Posterior vena cava (tissue), 2 donors: ENCODE measurements around the gene TMPRSS2. TPM values are rescaled to one million over a fixed set of nuclear protein-coding genes. Genes with fewer than 3 reads are reported as not detected.

ENCODE experiments used
- DNase-seq: peaks from one replicate; pipeline ENCODE4 v3.0.0-alpha.2; 2020; ENCODE audit warnings: low spot score
- intact Hi-C, 2 donors: fragments of 100-400 bp; cut with DNase I; formaldehyde crosslinking; loops; one replicate each; pipeline versions ENCODE4 v1.14.1 to v1.14.2; 2022 to 2023
- total RNA-seq, 2 donors: library from RNA; stranded (reverse); fragmentation: NEBNext Ultra II Directional; extraction: Animal tissue kit (Norgen Biotek cat#: 25700); gene quantifications; one replicate each; pipeline ENCODE4 v1.2.1, GENCODE V29; 2021
- donor health status: DM: yes; HTN: yes; CAD: no.
- donor health status: DM: yes; HTN: yes; CAD: no.

Gene TMPRSS2
- total RNA-seq, 2 donors from 2014 or later = 0.14 TPM; not detected in 1

- intact Hi-C loops = no loop called here
- no peak for DNase-seq
Observed at GRCh38 chr21:41518757-41519156, 10.8 kb upstream of the TMPRSS2 start.

- no peak for DNase-seq
Observed at GRCh38 chr21:41511858-41512257, 3.9 kb upstream of the TMPRSS2 start.

GRCh38 chr21:41510500-41510899 is 2.5 kb upstream of the TMPRSS2 start:
- intact Hi-C loops = no loop called here
- DNase-seq = no peak

More at GRCh38 chr21:41511858-41512257, 3.9 kb upstream of the TMPRSS2 start:
- intact Hi-C loops = no loop called here

GRCh38 chr21:41509733-41510132 is 1.8 kb upstream of the TMPRSS2 start:
- no peak for DNase-seq
- intact Hi-C loops = no loop called here

- DNase-seq = no peak
- intact Hi-C loops = no loop called here
Observed at GRCh38 chr21:41509145-41509496, 1.2 kb upstream of the TMPRSS2 start.

GRCh38 chr21:41508415-41509144 is 622 bp upstream of the TMPRSS2 start:
- no peak for DNase-seq
- intact Hi-C loops = no loop called here

- no peak for DNase-seq
- intact Hi-C loops = no loop called here
Observed at GRCh38 chr21:41506611-41507520, 1.1 kb downstream of the TMPRSS2 start.

GRCh38 chr21:41506005-41506594 is 1.9 kb downstream of the TMPRSS2 start:
- DNase-seq = no peak
- intact Hi-C loops = no loop called here

GRCh38 chr21:41504030-41504429 is 3.9 kb downstream of the TMPRSS2 start:
- DNase-seq = no peak
- intact Hi-C loops = no loop called here

GRCh38 chr21:41503331-41503730 is 4.6 kb downstream of the TMPRSS2 start:
- DNase-seq = no peak

GRCh38 chr21:41501919-41502318 is 6.0 kb downstream of the TMPRSS2 start:
- intact Hi-C loops = no loop called here
- DNase-seq = no peak

More at GRCh38 chr21:41503331-41503730, 4.6 kb downstream of the TMPRSS2 start:
- intact Hi-C loops = no loop called here

- no peak for DNase-seq
- intact Hi-C loops = no loop called here
Observed at GRCh38 chr21:41500931-41501381, 7.0 kb downstream of the TMPRSS2 start.

- intact Hi-C loops = no loop called here
- no peak for DNase-seq
Observed at GRCh38 chr21:41500363-41500762, 7.6 kb downstream of the TMPRSS2 start.

- DNase-seq = no peak
- intact Hi-C loops = no loop called here
Observed at GRCh38 chr21:41499920-41500319, 8.0 kb downstream of the TMPRSS2 start.

- no peak for DNase-seq
- intact Hi-C loops = no loop called here
Observed at GRCh38 chr21:41497788-41498187, 10.2 kb downstream of the TMPRSS2 start.

GRCh38 chr21:41497008-41497407 is 10.9 kb downstream of the TMPRSS2 start:
- intact Hi-C loops = no loop called here
- no peak for DNase-seq

GRCh38 chr21:41494242-41494641 is 13.7 kb downstream of the TMPRSS2 start:
- no peak for DNase-seq
- intact Hi-C loops = no loop called here

- intact Hi-C loops = no loop called here
- no peak for DNase-seq
Observed at GRCh38 chr21:41491412-41491811, 16.5 kb downstream of the TMPRSS2 start.

GRCh38 chr21:41490330-41490729 is 17.6 kb downstream of the TMPRSS2 start:
- intact Hi-C loops = no loop called here
- peak; percentile 17 for DNase-seq

GRCh38 chr21:41489329-41489728 is 18.6 kb downstream of the TMPRSS2 start:
- intact Hi-C loops = no loop called here
- DNase-seq = peak; percentile 38
